HEK293T (cell line): ENCODE data around the gene PLXNA3.

ENCODE experiments used
- SP1 ChIP-seq: fragments of 450-650 bp; IDR thresholded peaks from 2 replicates; pipeline ENCODE4 v1.6.1; 2017
- ZNF384 ChIP-seq: fragments of 450-650 bp; IDR thresholded peaks from 2 replicates; pipeline ENCODE4 v1.6.1; 2016

DNA sequence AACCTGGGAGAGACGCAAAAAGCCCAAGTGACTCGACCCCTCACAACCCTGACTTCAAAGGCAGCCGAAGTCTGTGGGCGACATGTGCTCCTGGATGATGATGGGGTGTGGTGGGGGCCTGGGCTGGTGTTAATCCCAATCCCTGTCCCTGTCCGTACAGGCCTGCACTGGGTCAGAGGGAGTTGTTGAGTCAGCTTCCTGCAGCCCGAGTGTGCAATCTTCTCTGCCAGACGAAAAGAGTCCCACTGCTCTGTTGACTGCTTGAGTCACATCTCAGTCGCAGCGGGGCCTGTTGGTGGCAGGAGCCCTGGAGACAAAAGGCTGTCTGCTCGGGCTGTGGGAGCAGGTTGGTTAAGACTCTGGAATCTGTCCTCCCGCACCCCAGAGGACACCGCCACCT, 47.7 kb downstream of the PLXNA3 start:
- no peak for TF ChIP-seq ZNF384
- no peak for TF ChIP-seq SP1
